Upper lobe of right lung (tissue), 1 donor: ENCODE results near the gene ZDHHC17. TPM values are rescaled to one million over a fixed set of nuclear protein-coding genes. Genes with fewer than 3 reads are reported as not detected.
A peak's percentile ranks its signal among the peaks of the same experiment; 100 is the strongest.

ENCODE experiments used
- ATAC-seq: fragments of 200-7000 bp; cut with Tn5 transposase; one replicate; pipeline ENCODE4 v1.9.1; 2020; ENCODE audit warnings: mild to moderate bottlenecking, moderate library complexity
- DNase-seq: peaks from one replicate; pipeline ENCODE4 v3.0.0-alpha.2; 2020
- H3K27ac ChIP-seq: fragments of 200-600 bp; one replicate; pipeline ENCODE4 v1.8.0; 2022
- H3K27me3 ChIP-seq: fragments of 200-600 bp; one replicate; pipeline ENCODE4 v1.8.0; 2022; ENCODE audit warnings: mild to moderate bottlenecking
- H3K36me3 ChIP-seq: fragments of 200-600 bp; one replicate; pipeline ENCODE4 v1.8.0; 2022
- H3K4me1 ChIP-seq: fragments of 200-600 bp; one replicate; pipeline ENCODE4 v1.8.0; 2022
- H3K4me3 ChIP-seq: fragments of 200-600 bp; one replicate; pipeline ENCODE4 v1.8.0; 2022; ENCODE audit warnings: mild to moderate bottlenecking
- H3K9me3 ChIP-seq: fragments of 200-600 bp; one replicate; pipeline ENCODE4 v1.8.0; 2022
- CTCF ChIP-seq: fragments of 200-600 bp; IDR thresholded peaks from one replicate; pipeline ENCODE4 v1.8.0; 2022; ENCODE audit warnings: antibody characterized with exemption
- intact Hi-C: fragments of 100-400 bp; cut with DNase I; formaldehyde crosslinking; loops from one replicate; pipeline ENCODE4 v1.11.0; 2022
- total RNA-seq: library from RNA; stranded (reverse); fragmentation: NEBNext Ultra II Directional; extraction: Animal tissue kit (Norgen Biotek cat#: 25700); gene quantifications from one replicate; pipeline ENCODE4 v1.2.1, GENCODE V29; 2021
- donor health status: DM: no; HTN: yes; CAD: no; lungs with severe emphysema.

Gene ZDHHC17
- total RNA-seq, 1 donor from 2014 or later: 35.0 TPM

GRCh38 chr12:76874027-76874426, 110.1 kb downstream of the ZDHHC17 start:
- ATAC-seq (no peak), DNase-seq (no peak)
- no peak overlapping the region for H3K27ac ChIP-seq
- intact Hi-C loops: no loop called here
- H3K4me1 ChIP-seq: no peaks in the 10 kb centered on the region
- no peaks in the 10 kb centered on the region for H3K27me3 ChIP-seq
- TF ChIP-seq CTCF: no peak
- no peaks in the 10 kb centered on the region for H3K36me3 ChIP-seq
- H3K9me3 ChIP-seq: no peaks in the 10 kb centered on the region
- H3K4me3 ChIP-seq: no peak overlapping the region

DNA sequence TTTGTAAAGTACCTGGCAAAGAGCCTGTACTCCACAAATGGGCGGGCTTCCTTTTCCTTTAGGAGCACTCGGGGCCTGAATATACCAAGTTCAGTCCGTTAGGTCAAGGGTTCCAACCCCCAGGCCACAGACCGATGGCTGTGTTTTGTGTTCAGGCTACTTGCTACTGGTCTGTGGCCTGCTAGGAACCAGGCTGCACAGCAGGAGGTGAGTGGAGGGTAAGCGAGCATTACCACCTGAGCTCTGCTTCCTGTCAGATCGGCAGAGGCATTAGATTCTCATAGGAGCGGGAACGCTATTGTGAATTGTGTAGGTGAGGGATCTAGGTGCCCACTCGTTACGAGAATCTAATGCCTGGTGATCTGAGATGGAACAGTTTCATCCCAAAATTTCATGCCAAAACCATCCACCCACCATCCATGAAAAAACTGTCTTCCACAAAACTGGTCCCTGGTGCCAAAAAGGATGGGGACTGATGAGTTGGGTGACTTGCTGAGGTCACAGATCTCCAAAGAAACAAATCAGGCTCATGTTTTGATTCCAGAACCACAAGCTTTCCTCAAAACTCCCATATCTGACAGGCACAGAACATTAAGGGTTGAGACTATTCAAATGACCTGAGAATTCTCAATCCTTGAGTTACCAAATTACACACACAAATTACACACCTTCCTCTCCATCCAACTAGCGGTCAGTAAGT, 110.7 kb downstream of the ZDHHC17 start:
- Histone ChIP-seq H3K4me3 (no peak overlapping the region), H3K36me3 (no peaks in the 10 kb centered on the region), H3K9me3 (no peaks in the 10 kb centered on the region), H3K4me1 (no peaks in the 10 kb centered on the region), H3K27ac (no peak overlapping the region), H3K27me3 (no peaks in the 10 kb centered on the region)
- intact Hi-C loops: no loop called here
- no peak for ATAC-seq
- DNase-seq: no peak
- TF ChIP-seq CTCF: no peak

DNA sequence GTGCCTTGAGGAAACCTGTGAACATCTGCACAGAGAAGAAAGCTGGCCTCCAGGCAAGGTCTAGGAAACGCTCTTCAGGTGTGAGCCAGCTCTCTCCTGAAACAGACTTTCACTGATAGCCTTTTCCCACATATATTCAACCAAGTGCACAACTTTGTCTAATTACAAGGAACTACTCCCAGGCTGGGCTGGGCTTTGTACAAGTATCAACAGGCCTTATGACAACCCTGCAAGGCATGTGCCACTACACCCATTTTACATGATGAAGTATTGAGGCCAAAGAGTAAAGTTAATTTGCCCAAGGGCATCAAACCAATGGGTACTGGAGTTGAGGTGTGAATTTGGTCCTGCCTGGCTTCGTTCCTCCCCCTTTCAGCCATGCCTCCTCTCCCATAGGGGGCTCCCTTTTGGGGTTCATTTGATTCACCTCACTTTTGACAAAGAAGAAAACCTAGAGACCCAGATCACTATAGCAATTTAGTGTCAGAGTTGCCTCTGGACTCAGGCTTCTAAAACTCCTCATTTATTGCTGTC, 112.8 kb downstream of the ZDHHC17 start:
- H3K9me3 ChIP-seq: no peaks in the 10 kb centered on the region
- no peaks in the 10 kb centered on the region for H3K4me1 ChIP-seq
- ATAC-seq (no peak), DNase-seq (no peak)
- H3K36me3 ChIP-seq: no peaks in the 10 kb centered on the region
- TF ChIP-seq CTCF: no peak
- H3K27me3 ChIP-seq: no peaks in the 10 kb centered on the region
- peak overlapping the region; percentile 75 for H3K4me3 ChIP-seq
- intact Hi-C loops: no loop called here
- no peak overlapping the region for H3K27ac ChIP-seq

GRCh38 chr12:76878099-76878898, 114.4 kb downstream of the ZDHHC17 start:
- Histone ChIP-seq H3K4me3 (peak overlapping the region; percentile 75), H3K27ac (peak overlapping the region; percentile 90), H3K36me3 (no peaks in the 10 kb centered on the region), H3K27me3 (no peaks in the 10 kb centered on the region), H3K4me1 (no peaks in the 10 kb centered on the region), H3K9me3 (no peaks in the 10 kb centered on the region)
- TF ChIP-seq CTCF: peak; percentile 23
- intact Hi-C loops: no loop called here
- ATAC-seq (peak; percentile 20), DNase-seq (no peak)

DNA sequence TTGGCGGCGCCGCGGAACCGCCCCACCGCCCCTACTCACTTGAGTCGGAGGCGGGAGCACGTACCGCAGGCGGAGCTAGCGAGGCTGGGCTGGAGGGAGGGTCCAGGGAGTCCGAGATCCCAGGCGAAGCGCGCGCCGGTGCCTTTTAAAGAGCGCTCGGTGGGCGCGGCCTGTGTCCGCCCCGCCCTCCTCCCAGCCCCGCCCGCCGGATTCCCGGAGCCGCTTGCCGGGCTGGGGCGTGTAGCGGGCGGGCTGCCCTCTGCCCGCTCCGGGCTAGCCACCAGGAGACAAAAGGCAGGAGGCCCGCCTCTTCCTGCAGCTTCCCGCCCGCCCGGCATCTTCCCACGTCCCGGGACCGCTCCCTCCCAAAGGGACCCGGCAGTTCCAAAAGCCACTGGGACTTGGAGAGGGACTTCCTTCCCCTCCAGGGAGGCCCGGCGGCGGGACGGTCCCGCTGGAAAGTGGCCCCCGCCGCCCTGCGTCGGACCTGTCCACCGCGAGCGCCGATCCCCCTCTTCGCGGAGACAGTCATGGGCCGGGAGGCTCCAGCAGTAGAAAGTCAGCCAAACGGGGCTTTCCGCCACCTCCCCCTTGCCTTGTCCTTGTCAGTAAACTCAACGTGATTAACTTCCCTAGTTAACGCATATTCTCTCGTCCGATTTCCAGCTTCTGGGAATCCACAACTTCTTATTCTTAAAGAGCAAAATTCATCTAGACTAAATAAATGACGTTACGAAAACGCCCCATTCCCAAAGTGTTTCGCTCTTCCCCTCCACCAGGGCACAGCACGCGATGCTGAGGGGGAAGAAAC, 115.2 kb downstream of the ZDHHC17 start, which contains the start of gene CSRP2:
TSS of gene CSRP2 (minus strand) at position 121 of the 811 bp plus-strand sequence. CDS start 12,759 bp downstream, outside the sequence.
- intact Hi-C loops: no loop called here
- no peaks in the 10 kb centered on the region for H3K4me1 ChIP-seq
- no peaks in the 10 kb centered on the region for H3K36me3 ChIP-seq
- H3K9me3 ChIP-seq: no peaks in the 10 kb centered on the region
- H3K27me3 ChIP-seq: no peaks in the 10 kb centered on the region
- peak within 1 kb of the TSS; percentile 75 for H3K4me3 ChIP-seq
- ATAC-seq: peak; percentile 97
- peak; percentile 39 for TF ChIP-seq CTCF
- peak; percentile 93 for DNase-seq
- peak within 1 kb of the TSS; percentile 90 for H3K27ac ChIP-seq
